ENCODE data around the gene ALKBH5.

DNA sequence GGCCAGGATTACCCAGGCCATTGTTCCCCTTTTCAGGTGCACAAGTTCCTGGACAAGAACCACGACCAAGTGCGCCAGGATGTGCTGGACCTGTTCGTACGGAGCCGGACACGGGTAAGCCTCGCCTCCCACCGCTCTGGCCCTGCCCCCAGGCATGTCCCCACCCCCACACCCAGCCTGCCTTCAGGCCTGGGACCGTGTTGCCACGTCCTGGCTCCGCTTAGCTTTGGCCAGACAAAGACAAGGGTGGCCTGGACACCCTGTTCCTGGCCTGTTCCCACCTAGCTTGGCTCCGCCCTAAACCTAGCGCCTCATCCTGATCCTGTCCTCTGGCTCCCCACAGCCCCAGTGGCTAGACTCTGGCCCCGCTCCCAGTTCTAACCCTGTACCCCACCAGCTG, 44.1 kb upstream of the ALKBH5 start:
- TF ChIP-seq, protein P1, sequence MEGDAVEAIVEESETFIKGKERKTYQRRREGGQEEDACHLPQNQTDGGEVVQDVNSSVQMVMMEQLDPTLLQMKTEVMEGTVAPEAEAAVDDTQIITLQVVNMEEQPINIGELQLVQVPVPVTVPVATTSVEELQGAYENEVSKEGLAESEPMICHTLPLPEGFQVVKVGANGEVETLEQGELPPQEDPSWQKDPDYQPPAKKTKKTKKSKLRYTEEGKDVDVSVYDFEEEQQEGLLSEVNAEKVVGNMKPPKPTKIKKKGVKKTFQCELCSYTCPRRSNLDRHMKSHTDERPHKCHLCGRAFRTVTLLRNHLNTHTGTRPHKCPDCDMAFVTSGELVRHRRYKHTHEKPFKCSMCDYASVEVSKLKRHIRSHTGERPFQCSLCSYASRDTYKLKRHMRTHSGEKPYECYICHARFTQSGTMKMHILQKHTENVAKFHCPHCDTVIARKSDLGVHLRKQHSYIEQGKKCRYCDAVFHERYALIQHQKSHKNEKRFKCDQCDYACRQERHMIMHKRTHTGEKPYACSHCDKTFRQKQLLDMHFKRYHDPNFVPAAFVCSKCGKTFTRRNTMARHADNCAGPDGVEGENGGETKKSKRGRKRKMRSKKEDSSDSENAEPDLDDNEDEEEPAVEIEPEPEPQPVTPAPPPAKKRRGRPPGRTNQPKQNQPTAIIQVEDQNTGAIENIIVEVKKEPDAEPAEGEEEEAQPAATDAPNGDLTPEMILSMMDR (IDR thresholded peaks at IDR 0.05): no peak
- TF ChIP-seq POLR2A (IDR thresholded peaks at IDR 0.05): no peak
- no peak for TF ChIP-seq EP300 (IDR thresholded peaks at IDR 0.05)

All from tibial nerve (tissue), 4 donors.